GM12872 (cell line): ENCODE measurements around the gene NLGN1.

Experiments used
- CTCF ChIP-seq: IDR thresholded peaks from 3 replicates; pipeline ENCODE4 v1.5.1; 2011; ENCODE audit warnings: low read depth, mild to moderate bottlenecking, low read length, moderate library complexity; ENCODE audit not compliant: insufficient read depth

Gene NLGN1

GRCh38 chr3:173843060-173843459 lies 445.5 kb downstream of the NLGN1 start:
- no peak for TF ChIP-seq CTCF

- no peak for TF ChIP-seq CTCF
Observed at GRCh38 chr3:173846584-173846983, 449.0 kb downstream of the NLGN1 start.

GRCh38 chr3:173849489-173849888 lies 451.9 kb downstream of the NLGN1 start:
- TF ChIP-seq CTCF: no peak

GRCh38 chr3:173857154-173857553 lies 459.6 kb downstream of the NLGN1 start:
- TF ChIP-seq CTCF: no peak

GRCh38 chr3:173862701-173863100 lies 465.2 kb downstream of the NLGN1 start:
- TF ChIP-seq CTCF: no peak

- TF ChIP-seq CTCF: no peak
Observed at GRCh38 chr3:173863551-173863950, 466.0 kb downstream of the NLGN1 start.

- no peak for TF ChIP-seq CTCF
Observed at GRCh38 chr3:173865900-173866498, 468.5 kb downstream of the NLGN1 start.
